ENCODE data around the gene TMEM61.

DNA sequence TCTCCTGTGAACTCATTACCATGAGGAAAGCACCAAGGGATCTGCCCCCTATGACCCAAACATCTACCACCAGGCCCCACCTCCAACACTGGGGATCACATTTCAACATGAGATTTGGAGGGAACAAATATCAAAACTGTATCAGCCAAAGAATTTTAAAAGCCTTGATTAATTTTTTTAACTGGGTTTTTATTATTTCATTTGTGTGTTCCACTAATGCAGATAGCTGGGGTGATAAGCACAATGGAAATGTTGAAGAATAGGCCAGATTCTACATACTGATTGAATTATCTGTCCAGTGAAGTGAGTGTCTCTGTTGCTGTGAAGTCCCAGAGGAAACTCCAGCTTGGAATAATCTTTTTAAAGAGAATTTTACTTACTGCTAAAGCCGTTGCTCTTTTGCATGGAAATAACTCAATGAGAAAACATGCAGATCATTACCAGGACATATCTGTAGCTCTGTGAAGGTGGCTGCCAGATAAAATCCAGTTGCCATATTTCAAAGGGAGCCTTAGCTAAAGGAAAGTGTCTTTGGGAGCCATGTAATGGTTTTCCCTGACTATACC lies 49.1 kb upstream of the TMEM61 start:
- TF ChIP-seq CTCF (IDR thresholded peaks at IDR 0.05): no peak
- no peak for TF ChIP-seq POLR2A (IDR thresholded peaks at IDR 0.05)
